K562 (cell line): Measurements from ENCODE around the gene MPDZ. TPM values are rescaled to one million over a fixed set of nuclear protein-coding genes. Genes with fewer than 3 reads are reported as not detected.

ENCODE experiments used
- CBFA2T3 ChIP-seq: fragments of 450-650 bp; IDR thresholded peaks from 2 replicates; pipeline ENCODE4 v1.6.1; 2017
- DPF2 ChIP-seq: fragments of 450-650 bp; IDR thresholded peaks from 2 replicates; pipeline ENCODE4 v1.6.1; 2016
- ELF1 ChIP-seq: fragments of 200-800 bp; sonication (Bioruptor generic); IDR thresholded peaks from 2 replicates; pipeline ENCODE4 v1.6.1; 2016; ENCODE audit warnings: missing genetic modification characterization, missing compliant biosample characterization
- FOXK2 ChIP-seq, 2 experiments: fragments of 450-650 bp; IDR thresholded peaks in 1 of 2; conservative IDR thresholded peaks in 1 of 2; 2 replicates each; pipeline ENCODE4 v1.6.1; 2016; ENCODE audit warnings: low read depth in 2 of 2, mild to moderate bottlenecking in 1 of 2
- IRF2 ChIP-seq: sonication (generic); formaldehyde crosslinking; IDR thresholded peaks from 2 replicates; pipeline ENCODE4 v1.8.1; 2022; ENCODE audit warnings: mild to moderate bottlenecking, missing genetic modification reagents
- MEIS2 ChIP-seq: fragments of 450-650 bp; IDR thresholded peaks from 2 replicates; pipeline ENCODE4 v1.6.1; 2014; ENCODE audit warnings: mild to moderate bottlenecking; ENCODE audit not compliant: partially characterized antibody
- MYC ChIP-seq, 2 experiments: fragments of 250-450 bp in 1 of 2; sonication (Bioruptor Pico) in 1 of 2; IDR thresholded peaks; 2 replicates each; pipeline versions ENCODE4 v1.5.1 to v1.6.1; 2012 to 2021; ENCODE audit warnings: low read depth in 2 of 2, borderline replicate concordance in 1 of 2, improper control_type of control experiment in 1 of 2, low read length in 1 of 2, mild to moderate bottlenecking in 1 of 2, moderate library complexity in 1 of 2
- POLR3G ChIP-seq: IDR thresholded peaks from 2 replicates; pipeline ENCODE4 v1.6.1; 2011; ENCODE audit not compliant: insufficient read length, insufficient replicate concordance; ENCODE audit errors: extremely low read depth
- PTBP1 ChIP-seq: fragments of 200-400 bp; formaldehyde crosslinking; IDR thresholded peaks from 2 replicates; pipeline ENCODE4 v1.6.1; 2017; ENCODE audit warnings: low read depth, low read length
- PTTG1 ChIP-seq: fragments of 450-650 bp; IDR thresholded peaks from 2 replicates; pipeline ENCODE4 v1.6.1; 2016; ENCODE audit warnings: low read depth, mild to moderate bottlenecking, missing genetic modification characterization, missing compliant biosample characterization
- RBM34 ChIP-seq: fragments of 200-400 bp; formaldehyde crosslinking; IDR thresholded peaks from 2 replicates; pipeline ENCODE4 v1.6.1; 2018; ENCODE audit warnings: low read length, borderline replicate concordance; ENCODE audit not compliant: insufficient read depth
- SIN3B ChIP-seq: fragments of 450-650 bp; IDR thresholded peaks from 2 replicates; pipeline ENCODE4 v1.6.1; 2017; ENCODE audit warnings: low read depth, mild to moderate bottlenecking, moderate library complexity
- SNIP1 ChIP-seq: fragments of 450-650 bp; IDR thresholded peaks from 2 replicates; pipeline ENCODE4 v1.7.1; 2017; ENCODE audit warnings: low read depth, mild to moderate bottlenecking
- SRSF3 ChIP-seq: fragments of 200-400 bp; formaldehyde crosslinking; IDR thresholded peaks from 2 replicates; pipeline ENCODE4 v1.6.1; 2016; ENCODE audit warnings: mild to moderate bottlenecking, low read length, moderate library complexity; ENCODE audit not compliant: insufficient read depth
- SUPT5H ChIP-seq: fragments of 450-650 bp; IDR thresholded peaks from 2 replicates; pipeline ENCODE4 v1.6.1; 2016
- TAF1 ChIP-seq: IDR thresholded peaks from 2 replicates; pipeline ENCODE4 v1.6.1; 2011; ENCODE audit warnings: mild to moderate bottlenecking, low read length, moderate library complexity; ENCODE audit not compliant: insufficient read depth, control insufficient read depth, severe bottlenecking; ENCODE audit errors: extremely low read depth
- TEAD2 ChIP-seq: fragments of 450-650 bp; IDR thresholded peaks from 2 replicates; pipeline ENCODE4 v1.6.1; 2016; ENCODE audit warnings: missing genetic modification characterization, control low read depth, missing compliant biosample characterization
- ZNF507 ChIP-seq: conservative IDR thresholded peaks from 2 replicates; pipeline ENCODE4 v1.6.1; 2017; ENCODE audit warnings: missing genetic modification characterization, missing compliant biosample characterization
- polyA plus RNA-seq, 8 experiments: library from polyadenylated mRNA; depleted of rRNA in 4 of 8; stranded (reverse) in 5 of 8; unstranded in 3 of 8; fragments of >200 nt; fragmentation: Nextera tagmentation in 2 of 8; fragmentation: Illumina TruSeq in 1 of 8; extraction: Ambion mirVana in 2 of 8; extraction: Trizol in 1 of 8; gene quantifications; 2 replicates each; pipeline versions ENCODE4 v1.2.1 to v1.2.3, GENCODE V29; 2011 to 2014; ENCODE audit warnings: inconsistent platforms in 1 of 8, missing spikeins in 1 of 8
- total RNA-seq, 7 experiments: library from RNA; depleted of rRNA in 6 of 7; stranded (reverse); fragments of >200 nt in 6 of 7; fragmentation: Illumina TruSeq in 2 of 7; extraction: Trizol in 2 of 7; gene quantifications; 2 replicates each; pipeline versions ENCODE4 v1.2.1 to v1.2.3, GENCODE V29; 2011 to 2021; ENCODE audit warnings: low replicate concordance in 1 of 7
- TF ChIP-seq, protein P1 (sequence below), 3 experiments: fragments of 200-800 bp in 1 of 3; fragments of 250-450 bp in 1 of 3; fragments of 450-650 bp in 1 of 3; sonication (Bioruptor Pico) in 1 of 3; sonication (Bioruptor generic) in 1 of 3; formaldehyde crosslinking in 1 of 3; IDR thresholded peaks; 2 replicates each; pipeline versions ENCODE4 v1.6.1 to v1.8.0; 2016 to 2022; ENCODE audit warnings: mild to moderate bottlenecking in 2 of 3, missing genetic modification characterization in 2 of 3, missing compliant biosample characterization in 1 of 3, moderate library complexity in 1 of 3
- TF ChIP-seq, protein P2 (sequence below): IDR thresholded peaks from 2 replicates; pipeline ENCODE4 v1.6.1; 2012; ENCODE audit warnings: low read depth, low read length, improper control_type of control experiment, borderline replicate concordance
- TF ChIP-seq, protein P3 (sequence below): fragments of 450-650 bp; formaldehyde crosslinking; IDR thresholded peaks from 2 replicates; pipeline ENCODE4 v1.4.0; 2022; ENCODE audit warnings: mild to moderate bottlenecking, moderate library complexity
- TF ChIP-seq, protein P4 (sequence below): fragments of 450-650 bp; IDR thresholded peaks from 2 replicates; pipeline ENCODE4 v1.6.1; 2016; ENCODE audit warnings: antibody characterized with exemption

The MPDZ gene
- total and polyA plus RNA-seq, 9 of the 15 experiments (the other 6 are each of a cell fraction or from before 2014, with no cell fraction given), result 3.9 to 13.2 (median 5.7) TPM

GRCh38 chr9:13268469-13268868 lies 11.0 kb downstream of the MPDZ start (continued):
- TF ChIP-seq, protein P1, sequence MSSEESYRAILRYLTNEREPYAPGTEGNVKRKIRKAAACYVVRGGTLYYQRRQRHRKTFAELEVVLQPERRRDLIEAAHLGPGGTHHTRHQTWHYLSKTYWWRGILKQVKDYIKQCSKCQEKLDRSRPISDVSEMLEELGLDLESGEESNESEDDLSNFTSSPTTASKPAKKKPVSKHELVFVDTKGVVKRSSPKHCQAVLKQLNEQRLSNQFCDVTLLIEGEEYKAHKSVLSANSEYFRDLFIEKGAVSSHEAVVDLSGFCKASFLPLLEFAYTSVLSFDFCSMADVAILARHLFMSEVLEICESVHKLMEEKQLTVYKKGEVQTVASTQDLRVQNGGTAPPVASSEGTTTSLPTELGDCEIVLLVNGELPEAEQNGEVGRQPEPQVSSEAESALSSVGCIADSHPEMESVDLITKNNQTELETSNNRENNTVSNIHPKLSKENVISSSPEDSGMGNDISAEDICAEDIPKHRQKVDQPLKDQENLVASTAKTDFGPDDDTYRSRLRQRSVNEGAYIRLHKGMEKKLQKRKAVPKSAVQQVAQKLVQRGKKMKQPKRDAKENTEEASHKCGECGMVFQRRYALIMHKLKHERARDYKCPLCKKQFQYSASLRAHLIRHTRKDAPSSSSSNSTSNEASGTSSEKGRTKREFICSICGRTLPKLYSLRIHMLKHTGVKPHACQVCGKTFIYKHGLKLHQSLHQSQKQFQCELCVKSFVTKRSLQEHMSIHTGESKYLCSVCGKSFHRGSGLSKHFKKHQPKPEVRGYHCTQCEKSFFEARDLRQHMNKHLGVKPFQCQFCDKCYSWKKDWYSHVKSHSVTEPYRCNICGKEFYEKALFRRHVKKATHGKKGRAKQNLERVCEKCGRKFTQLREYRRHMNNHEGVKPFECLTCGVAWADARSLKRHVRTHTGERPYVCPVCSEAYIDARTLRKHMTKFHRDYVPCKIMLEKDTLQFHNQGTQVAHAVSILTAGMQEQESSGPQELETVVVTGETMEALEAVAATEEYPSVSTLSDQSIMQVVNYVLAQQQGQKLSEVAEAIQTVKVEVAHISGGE (CRISPR knock-in tag; IDR thresholded peaks at IDR 0.05), result no peak
- TF ChIP-seq PTBP1 (no peak), PTTG1 (tag) (no peak), POLR3G (no peak), TAF1 (no peak), SUPT5H (no peak), FOXK2 (conservative IDR thresholded peaks at IDR 0.05 in 1 of 2, IDR thresholded peaks at IDR 0.05 in 1 of 2; ENCODE audit: low read depth in 2 of 2) (0 out of 4 replicates have a peak, but pooled peaks of 1 of the 2 experiments have one; percentile 18), DPF2 (peak; percentile 90), CBFA2T3 (peak; percentile 62), ZNF507 (tag) (no peak), MYC (IDR thresholded peaks at IDR 0.05; ENCODE audit: low read depth, low read length) (no peak), MYC (CRISPR knock-in tag; IDR thresholded peaks at IDR 0.05; ENCODE audit: borderline replicate concordance, low read depth) (no peak), IRF2 (CRISPR knock-in tag) (no peak), SNIP1 (no peak), ELF1 (no peak), TEAD2 (no peak), RBM34 (no peak), SRSF3 (no peak), MEIS2 (peak; percentile 94), SIN3B (no peak)
- TF ChIP-seq, protein P2, sequence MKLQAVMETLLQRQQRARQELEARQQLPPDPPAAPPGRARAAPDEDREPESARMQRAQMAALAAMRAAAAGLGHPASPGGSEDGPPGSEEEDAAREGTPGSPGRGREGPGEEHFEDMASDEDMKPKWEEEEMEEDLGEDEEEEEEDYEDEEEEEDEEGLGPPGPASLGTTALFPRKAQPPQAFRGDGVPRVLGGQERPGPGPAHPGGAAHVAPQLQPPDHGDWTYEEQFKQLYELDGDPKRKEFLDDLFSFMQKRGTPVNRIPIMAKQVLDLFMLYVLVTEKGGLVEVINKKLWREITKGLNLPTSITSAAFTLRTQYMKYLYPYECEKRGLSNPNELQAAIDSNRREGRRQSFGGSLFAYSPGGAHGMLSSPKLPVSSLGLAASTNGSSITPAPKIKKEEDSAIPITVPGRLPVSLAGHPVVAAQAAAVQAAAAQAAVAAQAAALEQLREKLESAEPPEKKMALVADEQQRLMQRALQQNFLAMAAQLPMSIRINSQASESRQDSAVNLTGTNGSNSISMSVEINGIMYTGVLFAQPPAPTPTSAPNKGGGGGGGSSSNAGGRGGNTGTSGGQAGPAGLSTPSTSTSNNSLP, result peak; percentile 44; the same call in 1 of the 2 replicates
- TF ChIP-seq, protein P3, sequence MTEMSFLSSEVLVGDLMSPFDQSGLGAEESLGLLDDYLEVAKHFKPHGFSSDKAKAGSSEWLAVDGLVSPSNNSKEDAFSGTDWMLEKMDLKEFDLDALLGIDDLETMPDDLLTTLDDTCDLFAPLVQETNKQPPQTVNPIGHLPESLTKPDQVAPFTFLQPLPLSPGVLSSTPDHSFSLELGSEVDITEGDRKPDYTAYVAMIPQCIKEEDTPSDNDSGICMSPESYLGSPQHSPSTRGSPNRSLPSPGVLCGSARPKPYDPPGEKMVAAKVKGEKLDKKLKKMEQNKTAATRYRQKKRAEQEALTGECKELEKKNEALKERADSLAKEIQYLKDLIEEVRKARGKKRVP (CRISPR knock-in tag), result no peak
- TF ChIP-seq, protein P4, sequence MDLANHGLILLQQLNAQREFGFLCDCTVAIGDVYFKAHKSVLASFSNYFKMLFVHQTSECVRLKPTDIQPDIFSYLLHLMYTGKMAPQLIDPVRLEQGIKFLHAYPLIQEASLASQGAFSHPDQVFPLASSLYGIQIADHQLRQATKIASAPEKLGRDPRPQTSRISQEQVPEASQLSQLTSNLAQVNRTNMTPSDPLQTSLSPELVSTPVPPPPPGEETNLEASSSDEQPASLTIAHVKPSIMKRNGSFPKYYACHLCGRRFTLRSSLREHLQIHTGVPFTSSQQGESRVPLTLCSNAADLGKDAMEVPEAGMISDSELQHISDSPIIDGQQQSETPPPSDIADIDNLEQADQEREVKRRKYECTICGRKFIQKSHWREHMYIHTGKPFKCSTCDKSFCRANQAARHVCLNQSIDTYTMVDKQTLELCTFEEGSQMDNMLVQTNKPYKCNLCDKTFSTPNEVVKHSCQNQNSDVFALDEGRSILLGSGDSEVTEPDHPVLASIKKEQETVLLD, result peak; percentile 54; the same call in 1 of the 2 replicates
